Measurements from ENCODE around the gene BCL2L13.
A peak's percentile ranks its signal among the peaks of the same experiment; 100 is the strongest.

Gene BCL2L13

GRCh38 chr22:17767233-17768065 is 128.9 kb downstream of the BCL2L13 start:
- DNase-seq, result peak; percentile 77

- DNase-seq, result peak; percentile 70
These were observed 130.6 kb downstream of the BCL2L13 start for GRCh38 chr22:17769013-17769715.

- DNase-seq, result no peak
These were observed 131.1 kb downstream of the BCL2L13 start for GRCh38 chr22:17769716-17770082.

- no peak for DNase-seq
These were observed 131.9 kb downstream of the BCL2L13 start for GRCh38 chr22:17770180-17771077.

- DNase-seq, result peak; percentile 27
These were observed 133.8 kb downstream of the BCL2L13 start for GRCh38 chr22:17772249-17772957.

- peak; percentile 67 for DNase-seq
These were observed 134.5 kb downstream of the BCL2L13 start for GRCh38 chr22:17772958-17773605.

- DNase-seq, result peak; percentile 47
These were observed 135.1 kb downstream of the BCL2L13 start for GRCh38 chr22:17773606-17774205.

GRCh38 chr22:17774206-17774925 is 135.8 kb downstream of the BCL2L13 start, which contains the start of gene BID:
TSS of gene BID (minus strand) at chr22:17774469. CDS start at chr22:17750116, 24,353 bp downstream.
- peak; percentile 85 for DNase-seq

GRCh38 chr22:17774926-17775685 is 136.5 kb downstream of the BCL2L13 start:
- peak; percentile 44 for DNase-seq

- no peak for DNase-seq
These were observed 137.4 kb downstream of the BCL2L13 start for GRCh38 chr22:17775781-17776465.

GRCh38 chr22:17777005-17777716 is 138.6 kb downstream of the BCL2L13 start:
- DNase-seq, result peak; percentile 91

GRCh38 chr22:17777717-17778044 is 139.1 kb downstream of the BCL2L13 start:
- DNase-seq, result no peak

- no peak for DNase-seq
These were observed 139.9 kb downstream of the BCL2L13 start for GRCh38 chr22:17778412-17778976.

- DNase-seq, result no peak
These were observed 140.9 kb downstream of the BCL2L13 start for GRCh38 chr22:17779286-17780115.

GRCh38 chr22:17780116-17780740 is 141.7 kb downstream of the BCL2L13 start:
- no peak for DNase-seq
